ENCODE results near the gene DNM3. TPM values are rescaled to one million over a fixed set of nuclear protein-coding genes. Genes with fewer than 3 reads are reported as not detected.

Gene DNM3
- total and polyA plus RNA-seq, 2 donors (not counting 3 experiments of a cell fraction or from before 2014, with no cell fraction given): 1.4 to 2.5 TPM

GRCh38 chr1:171801487-171801891, 39.8 kb upstream of the DNM3 start:
- ChIA-PET CTCF (interaction anchor here (0.6 to 8.6 kb wide), 19 partner anchors 10 to 598 kb away, joined by 3 to 538 read pairs (median 7); partner anchors contain the start of genes DNM3 and VAMP4), POLR2A (interaction anchor here (1.7 kb wide), 1 partner anchor 20 kb away, joined by 4 read pairs; the partner anchor contains the start of gene METTL13)
- Histone ChIP-seq H3K79me2 (ENCODE audit: control insufficient read depth, insufficient read depth, low read length) (no peaks in the 10 kb centered on the region), H4K20me1 (replicated peaks; ENCODE audit: control insufficient read depth, extremely low read depth, insufficient read depth, low read length) (no peaks in the 10 kb centered on the region), H3K9me1 (replicated peaks; ENCODE audit: control insufficient read depth, extremely low read depth, insufficient read depth, low read length) (no peaks in the 10 kb centered on the region), H3K36me3 (ENCODE audit: control insufficient read depth in 2 of 2, extremely low read depth in 1 of 2, insufficient read depth in 2 of 2, low read length in 2 of 2) (peaks cover 0 to 6% of the 10 kb centered on the region in 2 experiments), H3K4me1 (ENCODE audit: control insufficient read depth, extremely low read depth, insufficient read depth, low read length) (no peaks in the 10 kb centered on the region), H3K9ac (replicated peaks; ENCODE audit: extremely low read depth, insufficient read depth, low read length) (no peak overlapping the region), H3K9me3 (replicated peaks; ENCODE audit: control insufficient read depth, insufficient read depth, low read length) (no peaks in the 10 kb centered on the region), H3K27ac (ENCODE audit: insufficient read depth, low read depth, low read length) (no peak overlapping the region), H2AFZ (ENCODE audit: low read depth, low read length) (no peak overlapping the region), H3K4me2 (ENCODE audit: insufficient read depth, low read length) (no peak overlapping the region), H3K27me3 (ENCODE audit: control insufficient read depth in 2 of 2, insufficient read depth in 2 of 2, low read length in 2 of 2) (no peaks in the 10 kb centered on the region), H3K4me3 (replicated peaks in 1 of 3; ENCODE audit: insufficient read depth in 1 of 3, low read depth in 1 of 3, low read length in 3 of 3) (no peak overlapping the region)
- DNase-seq (ENCODE audit: low read depth, low spot score) (peak; percentile 51), FAIRE-seq (peak; percentile 88)
- dilution Hi-C loops (cut with MboI; ENCODE audit: extremely low pct_ligation_motif_present, low sequenced_read_pairs): no loop called here
- intact Hi-C loops (cut with micrococcal nuclease): loop anchor here (1.0 to 2.0 kb wide), 5 partner anchors 147 to 643 kb away; partner anchors contain the start of gene PIGC
- no TSS peak for BruUV-seq (replicated peaks)
- TF ChIP-seq POLR2A (IDR thresholded peaks at IDR 0.05; ENCODE audit: low read depth, low read length) (no peak), CTCF (IDR thresholded peaks at IDR 0.05; ENCODE audit: extremely low read depth in 1 of 2, insufficient read depth in 1 of 2, low read depth in 1 of 2, low read length in 2 of 2) (peak; percentile 69 to 75)

GRCh38 chr1:171802207-171802606, 39.1 kb upstream of the DNM3 start:
- no peak overlapping the region for H3K27ac ChIP-seq (ENCODE audit: insufficient read depth, low read depth, low read length)
- intact Hi-C loops (cut with micrococcal nuclease) (no loop called here), dilution Hi-C loops (cut with MboI; ENCODE audit: extremely low pct_ligation_motif_present, low sequenced_read_pairs) (no loop called here)
- no peaks in the 10 kb centered on the region for H3K9me3 ChIP-seq (replicated peaks; ENCODE audit: control insufficient read depth, insufficient read depth, low read length)
- H3K4me1 ChIP-seq (ENCODE audit: control insufficient read depth, extremely low read depth, insufficient read depth, low read length): no peaks in the 10 kb centered on the region
- FAIRE-seq (no peak), DNase-seq (ENCODE audit: low read depth, low spot score) (no peak)
- H3K27me3 ChIP-seq (ENCODE audit: control insufficient read depth in 2 of 2, insufficient read depth in 2 of 2, low read length in 2 of 2): no peaks in the 10 kb centered on the region
- ChIA-PET POLR2A (no interaction called here), CTCF (interaction anchor here (0.6 to 8.6 kb wide), 18 partner anchors 9 to 597 kb away, joined by 3 to 538 read pairs (median 5); partner anchors contain the start of genes DNM3, METTL13 and VAMP4)
- no peak overlapping the region for H3K4me2 ChIP-seq (ENCODE audit: insufficient read depth, low read length)
- H3K79me2 ChIP-seq (ENCODE audit: control insufficient read depth, insufficient read depth, low read length): no peaks in the 10 kb centered on the region
- no peak overlapping the region for H2AFZ ChIP-seq (ENCODE audit: low read depth, low read length)
- H3K9ac ChIP-seq (replicated peaks; ENCODE audit: extremely low read depth, insufficient read depth, low read length): no peak overlapping the region
- TF ChIP-seq MAX (IDR thresholded peaks at IDR 0.05; ENCODE audit: insufficient read depth, insufficient read length) (no peak), POLR2AphosphoS5 (IDR thresholded peaks at IDR 0.05; ENCODE audit: insufficient read depth, low read depth, low read length) (no peak), FOS (IDR thresholded peaks at IDR 0.05; ENCODE audit: borderline replicate concordance, insufficient read depth, low read length) (no peak), CTCF (IDR thresholded peaks at IDR 0.05; ENCODE audit: extremely low read depth in 1 of 2, insufficient read depth in 1 of 2, low read depth in 1 of 2, low read length in 2 of 2) (no peak), EZH2 (IDR thresholded peaks at IDR 0.05; ENCODE audit: borderline replicate concordance, low read depth, low read length, severe bottlenecking) (no peak), MYC (IDR thresholded peaks at IDR 0.05; ENCODE audit: low read depth, low read length) (no peak), JUN (IDR thresholded peaks at IDR 0.05; ENCODE audit: borderline replicate concordance, insufficient read depth, insufficient read length, low read depth) (no peak), GATA2 (IDR thresholded peaks at IDR 0.05; ENCODE audit: insufficient read depth, insufficient read length, low read depth, low read length) (no peak), POLR2A (IDR thresholded peaks at IDR 0.05; ENCODE audit: low read depth, low read length) (no peak)
- H3K9me1 ChIP-seq (replicated peaks; ENCODE audit: control insufficient read depth, extremely low read depth, insufficient read depth, low read length): no peaks in the 10 kb centered on the region
- no peaks in the 10 kb centered on the region for H4K20me1 ChIP-seq (replicated peaks; ENCODE audit: control insufficient read depth, extremely low read depth, insufficient read depth, low read length)
- no peak overlapping the region for H3K4me3 ChIP-seq (replicated peaks in 1 of 3; ENCODE audit: insufficient read depth in 1 of 3, low read depth in 1 of 3, low read length in 3 of 3)
- H3K36me3 ChIP-seq (ENCODE audit: control insufficient read depth in 2 of 2, extremely low read depth in 1 of 2, insufficient read depth in 2 of 2, low read length in 2 of 2): peaks cover 0 to under 1% of the 10 kb centered on the region in 2 experiments
- no TSS peak for BruUV-seq (replicated peaks)
